HG03521 (cell line): ENCODE data around the gene BMPR1B.

ENCODE experiments used
- ATAC-seq: cut with Tn5 transposase; IDR thresholded peaks from one replicate; pipeline ENCODE4 v1.9.1; 2021; ENCODE audit warnings: mild to moderate bottlenecking, moderate library complexity; ENCODE audit not compliant: unreplicated experiment

BMPR1B gene

DNA sequence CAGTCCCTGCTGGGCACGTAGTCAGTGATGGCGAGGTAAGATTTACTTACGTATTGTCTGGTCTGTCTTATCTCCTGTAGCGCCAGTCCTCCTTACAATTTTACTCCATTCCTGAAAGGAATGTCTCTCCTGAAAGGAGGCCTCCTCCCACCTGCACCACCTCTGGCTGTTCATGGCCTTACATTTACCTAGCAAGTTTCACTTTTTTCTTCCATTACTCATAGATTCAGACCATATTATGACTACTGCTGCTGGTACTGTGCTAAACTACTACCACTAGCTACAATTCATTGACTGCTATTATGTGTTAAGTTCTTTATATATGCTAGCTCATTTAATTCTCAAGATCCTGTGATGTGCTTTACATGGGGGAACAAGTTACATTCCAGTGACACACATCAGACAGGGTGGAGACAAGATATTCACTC is 189.9 kb downstream of the BMPR1B start:
- no peak for ATAC-seq

DNA sequence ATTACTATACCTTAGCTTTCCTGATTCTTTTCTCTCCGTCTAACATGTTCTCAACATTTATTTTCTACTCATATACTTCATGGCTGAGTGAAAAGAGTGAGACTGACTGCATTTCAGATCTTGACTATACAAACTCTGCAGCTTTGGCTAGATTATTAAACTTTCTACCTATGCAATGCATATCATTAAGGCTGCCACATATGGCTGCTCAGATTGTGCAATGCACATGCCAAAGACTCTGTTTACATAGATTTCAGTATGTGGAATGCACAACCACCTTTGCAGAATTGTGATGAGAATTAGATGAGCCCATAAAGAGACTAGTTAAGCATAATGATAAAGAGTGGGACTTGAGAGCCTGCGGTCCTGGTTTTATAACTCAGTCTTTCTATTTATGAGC is 196.5 kb downstream of the BMPR1B start:
- no peak for ATAC-seq

DNA sequence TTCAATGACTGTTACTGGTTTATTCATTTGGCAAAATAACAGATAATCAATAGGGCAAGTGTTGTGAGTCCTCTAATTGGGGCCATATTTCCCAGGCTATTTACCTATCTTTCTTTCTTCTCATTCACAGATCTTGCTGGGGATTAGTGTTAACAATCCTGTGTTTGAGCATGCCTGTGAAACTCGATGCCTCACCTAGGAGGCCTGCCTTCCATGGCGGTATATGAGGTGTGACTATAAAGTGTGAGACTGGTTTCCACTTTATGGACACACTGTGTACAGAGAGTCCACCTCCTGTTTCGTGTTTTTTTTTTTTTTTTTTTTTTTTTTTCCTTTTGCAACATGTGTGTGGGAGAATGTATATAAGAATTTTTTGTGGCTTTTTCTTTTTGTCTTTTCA is 199.3 kb downstream of the BMPR1B start:
- no peak for ATAC-seq

DNA sequence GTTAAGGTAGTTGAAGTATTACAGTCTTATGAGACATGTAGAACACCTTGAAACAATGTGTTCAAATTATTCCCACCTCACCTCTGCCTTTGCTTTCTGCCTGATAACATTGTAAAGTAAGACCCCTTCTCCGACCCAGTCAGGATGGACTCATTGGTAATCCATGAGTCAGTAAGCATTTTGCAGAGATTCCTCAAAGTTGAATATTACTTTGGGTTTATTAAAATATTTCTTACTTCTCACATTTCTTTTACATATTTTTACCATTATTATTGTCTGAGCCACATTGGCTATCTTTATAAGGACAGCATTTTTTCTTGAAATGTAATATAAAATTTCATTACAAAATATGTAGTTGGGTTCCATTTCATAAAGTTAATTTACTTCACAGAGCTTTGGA is 201.6 kb downstream of the BMPR1B start:
- ATAC-seq, result no peak

DNA sequence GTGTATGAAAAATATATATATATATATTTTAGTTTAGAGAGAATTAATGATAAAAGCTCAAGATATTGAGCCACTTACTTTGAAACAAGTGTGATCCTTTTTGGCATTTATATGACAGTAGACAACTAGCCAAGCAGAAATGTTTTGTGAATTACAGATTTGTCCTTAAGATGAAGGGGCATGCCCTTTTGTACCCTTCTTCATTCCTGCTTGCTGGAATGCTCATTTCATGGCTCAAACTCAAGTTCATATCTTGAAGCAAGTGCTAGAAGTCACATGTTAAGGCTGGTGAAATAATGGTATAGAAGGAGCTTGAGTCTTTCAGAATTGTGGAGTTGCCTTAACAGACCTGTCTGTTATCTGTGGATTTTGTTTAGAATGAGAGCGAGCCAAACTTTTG is 203.0 kb downstream of the BMPR1B start:
- ATAC-seq, result no peak

DNA sequence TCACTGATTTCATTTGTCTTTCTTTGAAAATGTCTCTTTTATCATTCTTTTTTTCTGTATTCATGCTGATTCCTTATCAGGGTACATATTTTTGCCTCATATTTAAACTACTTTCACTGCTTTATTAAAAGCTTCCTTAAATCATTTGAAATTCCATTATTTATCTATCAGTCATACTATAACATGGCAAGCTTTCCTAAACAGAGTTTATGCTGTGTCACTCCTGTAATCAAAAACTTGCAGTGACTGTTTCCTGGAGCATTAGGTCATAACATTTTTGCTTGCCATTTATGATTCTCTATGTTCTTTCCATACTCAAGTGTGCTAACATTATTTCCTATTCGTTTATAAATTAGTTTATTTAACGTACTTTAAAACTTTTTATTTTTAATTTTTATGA is 203.7 kb downstream of the BMPR1B start:
- no peak for ATAC-seq

DNA sequence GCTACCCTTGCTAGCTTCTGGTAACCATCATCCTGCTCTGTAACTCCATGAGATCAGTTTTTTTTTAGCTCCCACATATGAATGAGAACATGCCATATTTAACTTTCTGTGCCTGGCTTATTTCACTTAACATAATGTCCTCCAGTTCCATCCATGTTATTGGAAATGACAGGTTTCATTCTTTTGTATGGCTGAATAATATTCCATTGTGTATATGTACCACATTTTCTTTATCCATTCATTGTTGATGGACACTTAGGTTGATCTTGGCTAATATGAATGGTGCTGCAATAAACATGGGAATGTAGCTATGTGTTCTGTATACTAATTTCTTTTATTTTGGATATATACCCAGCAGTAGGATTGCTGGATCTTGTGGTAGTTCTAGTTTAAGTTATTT is 204.7 kb downstream of the BMPR1B start:
- no peak for ATAC-seq

DNA sequence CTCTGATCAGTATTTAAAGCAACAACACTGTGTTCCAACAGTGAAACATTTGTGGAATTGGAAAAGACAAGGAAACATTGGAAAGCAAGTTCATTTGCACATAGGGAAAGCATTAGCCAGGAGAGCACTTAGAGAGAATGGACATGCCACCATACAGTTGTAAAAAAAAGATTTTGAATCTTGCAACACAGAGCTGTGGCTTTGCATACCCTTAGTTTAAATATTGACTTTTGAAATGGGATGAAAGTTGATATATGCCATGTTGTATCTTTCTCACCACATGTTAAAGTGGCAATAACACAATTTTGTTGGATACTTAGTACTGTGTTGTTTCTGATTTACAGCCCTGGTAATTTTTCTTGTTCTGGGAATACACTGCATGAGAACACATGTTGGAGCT is 208.1 kb downstream of the BMPR1B start:
- no peak for ATAC-seq

DNA sequence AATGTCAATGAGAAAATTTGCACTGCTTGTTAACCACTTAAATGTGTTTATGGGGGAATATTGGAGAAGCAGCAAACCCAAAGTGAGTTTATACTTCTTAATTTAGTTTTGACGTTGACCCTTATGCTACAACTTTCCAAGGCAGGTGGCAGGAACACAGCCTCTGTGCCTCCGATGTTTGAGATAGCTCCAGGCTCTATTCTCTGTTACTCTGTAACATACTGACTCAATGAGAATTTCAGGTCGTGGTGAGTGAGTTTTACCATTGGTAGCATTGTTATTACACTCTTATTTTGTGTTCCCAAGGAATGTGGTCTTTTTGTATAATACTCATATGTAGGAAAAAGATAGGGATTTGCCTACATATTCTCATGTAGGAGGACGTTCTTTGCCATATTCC is 210.7 kb downstream of the BMPR1B start:
- ATAC-seq, result no peak

DNA sequence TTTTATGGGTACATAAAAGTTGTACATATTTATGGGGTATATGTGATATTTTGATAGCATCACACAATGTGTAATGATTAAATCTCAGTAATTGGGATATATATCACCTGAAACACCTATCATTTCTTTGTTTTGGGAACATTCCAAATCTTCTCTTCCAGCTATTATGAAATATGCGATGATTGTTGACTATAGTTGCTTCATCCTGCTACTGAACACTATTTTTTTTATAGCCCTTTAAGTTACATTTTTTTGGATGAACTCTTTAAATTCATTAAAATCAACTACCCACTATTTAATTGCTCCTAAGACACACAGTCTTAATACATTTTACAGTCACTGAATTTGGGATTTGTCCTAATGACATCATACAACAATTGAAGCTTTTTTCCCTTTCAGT is 212.9 kb downstream of the BMPR1B start:
- ATAC-seq, result no peak

DNA sequence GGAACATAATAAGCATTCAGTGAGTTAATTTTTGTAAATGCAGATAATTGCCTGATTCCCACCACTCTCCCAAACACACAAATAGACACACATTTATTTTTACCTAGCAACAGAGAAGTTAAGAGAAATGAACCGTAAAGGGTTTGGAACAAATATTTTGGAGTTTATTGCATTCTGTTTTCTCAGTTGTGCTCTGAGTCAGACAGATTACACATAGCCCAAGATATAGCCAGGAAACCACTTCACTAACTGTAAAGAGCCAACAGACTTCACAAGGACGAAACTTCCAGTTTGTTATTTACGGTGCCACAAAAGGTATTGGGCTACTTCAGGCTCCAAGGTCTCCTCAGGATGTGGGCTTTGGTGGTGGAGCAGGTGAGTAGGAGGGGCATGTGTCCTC is 217.0 kb downstream of the BMPR1B start:
- no peak for ATAC-seq

DNA sequence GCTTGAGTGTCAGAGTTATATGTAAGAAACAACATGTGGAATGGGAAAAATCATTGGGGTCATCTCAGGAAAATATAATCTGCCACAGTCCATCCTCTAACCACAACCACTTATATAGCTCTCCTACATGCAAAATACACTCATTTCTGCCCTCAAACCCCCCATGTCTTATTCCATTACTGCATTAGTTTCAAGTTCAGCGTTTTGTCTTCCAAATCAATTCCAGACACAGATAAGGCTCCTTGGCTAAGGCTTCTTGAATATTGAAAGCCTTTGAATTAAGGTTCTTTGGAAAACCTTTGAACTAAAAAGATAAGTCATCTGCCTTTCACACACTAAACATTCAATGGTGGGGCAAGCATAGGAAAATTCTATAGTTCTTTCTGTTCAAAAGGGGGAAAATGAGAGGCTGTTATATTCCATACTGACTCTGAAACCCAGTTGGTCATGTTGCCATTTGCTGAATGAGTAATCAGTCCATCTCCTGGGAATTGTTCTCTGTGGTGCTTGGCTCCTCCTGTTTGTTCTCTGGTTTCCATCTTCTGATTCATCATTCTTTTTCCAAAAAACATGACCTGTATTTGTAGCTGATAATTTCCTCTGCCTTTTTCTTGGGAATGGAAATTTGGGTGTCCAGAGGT is 218.7 kb downstream of the BMPR1B start:
- no peak for ATAC-seq

DNA sequence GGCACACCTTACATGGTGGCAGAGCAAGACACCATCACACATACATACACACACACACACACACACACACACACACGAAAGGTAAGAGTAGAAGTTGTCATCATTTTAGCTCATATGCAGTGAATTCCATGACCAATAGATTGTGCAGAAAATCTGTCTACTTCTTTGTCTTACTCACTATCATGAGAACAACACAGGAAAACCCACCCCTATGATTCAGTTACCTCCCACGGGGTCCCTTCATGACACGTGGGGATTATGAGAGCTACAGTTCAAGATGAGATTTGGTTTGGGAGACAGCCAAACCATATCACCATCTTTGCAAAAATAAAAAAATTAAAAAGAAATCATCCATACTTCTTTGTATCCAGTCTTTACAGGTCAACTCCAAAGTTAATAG is 221.1 kb downstream of the BMPR1B start:
- no peak for ATAC-seq

DNA sequence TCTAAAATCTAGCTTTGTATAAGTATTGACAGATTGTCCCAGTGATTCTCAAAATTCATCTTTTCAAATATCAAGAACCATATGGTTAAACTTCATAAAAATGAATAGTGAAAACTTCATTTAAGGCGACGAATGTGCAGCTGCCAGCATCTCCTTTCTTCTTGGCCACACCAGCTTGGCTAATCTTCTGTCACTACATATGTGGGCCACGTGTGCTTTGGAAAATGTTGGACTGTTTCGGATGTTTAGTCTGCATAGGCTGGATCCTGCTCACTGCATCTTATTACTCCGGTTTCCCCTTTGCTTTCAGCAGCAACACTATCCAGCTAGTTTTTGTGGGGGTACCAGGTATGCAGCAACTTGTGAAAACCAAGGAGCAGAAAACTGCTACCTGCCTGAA is 221.9 kb downstream of the BMPR1B start:
- ATAC-seq, result no peak

DNA sequence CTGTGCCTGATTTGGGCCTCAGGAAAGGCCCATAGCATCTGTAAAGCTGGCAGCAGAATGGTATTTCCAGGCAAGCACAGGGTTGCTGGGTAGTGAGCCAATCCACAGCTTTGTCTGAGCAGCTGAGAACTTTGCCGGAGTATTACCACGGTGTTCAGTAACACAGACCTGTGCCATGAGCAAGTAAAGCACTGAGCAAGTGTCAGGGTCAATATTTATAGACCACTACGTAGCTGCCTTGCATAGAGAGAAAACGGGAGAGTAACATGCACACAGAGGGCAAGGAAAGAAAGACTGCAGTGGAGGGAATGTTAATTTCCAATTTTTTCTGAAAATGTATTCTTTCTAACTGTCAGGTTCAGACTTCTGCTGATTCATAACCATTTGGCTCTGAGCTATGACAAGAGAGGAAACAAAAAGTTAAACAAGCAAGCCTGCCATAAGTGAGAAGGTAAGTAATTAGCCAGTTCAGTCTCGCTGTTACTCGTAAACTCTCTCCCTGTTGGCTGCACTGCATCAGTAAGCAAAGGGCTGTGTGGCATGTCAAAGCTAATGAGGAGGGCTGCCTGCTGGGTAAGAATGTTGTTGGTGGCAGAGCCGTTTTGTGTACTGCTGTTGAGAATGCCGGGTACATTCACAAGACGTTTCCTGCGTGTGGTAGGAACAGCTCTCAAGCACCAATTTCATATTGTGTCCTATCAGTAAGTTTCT is 238.1 kb downstream of the BMPR1B start:
- no peak for ATAC-seq

DNA sequence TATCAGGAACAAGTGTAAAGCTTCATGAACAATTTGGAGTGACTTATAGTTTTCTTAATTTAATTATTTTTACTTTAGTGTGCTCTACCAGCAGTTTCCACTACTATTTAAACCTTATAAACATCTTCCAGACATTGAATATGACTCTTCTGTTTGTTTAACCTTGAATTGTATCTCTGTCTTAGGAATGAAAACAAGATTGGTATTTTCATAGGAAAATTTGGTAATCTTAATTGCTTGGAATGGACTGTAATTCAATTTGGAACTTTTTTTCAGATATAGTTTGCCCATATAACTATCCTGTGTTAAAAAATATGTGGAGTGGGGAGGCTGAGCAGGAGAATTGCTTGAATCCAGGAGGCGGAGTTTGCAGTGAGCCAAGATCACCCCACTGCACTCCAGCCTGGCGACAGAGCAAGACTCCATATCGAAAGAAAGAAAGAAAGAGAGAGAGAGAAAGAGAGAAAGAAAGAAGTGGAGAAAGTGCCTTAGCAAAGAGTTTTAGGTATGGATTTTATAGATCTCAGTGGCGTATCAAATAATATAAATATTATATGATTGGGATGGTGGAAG is 242.4 kb downstream of the BMPR1B start:
- no peak for ATAC-seq

DNA sequence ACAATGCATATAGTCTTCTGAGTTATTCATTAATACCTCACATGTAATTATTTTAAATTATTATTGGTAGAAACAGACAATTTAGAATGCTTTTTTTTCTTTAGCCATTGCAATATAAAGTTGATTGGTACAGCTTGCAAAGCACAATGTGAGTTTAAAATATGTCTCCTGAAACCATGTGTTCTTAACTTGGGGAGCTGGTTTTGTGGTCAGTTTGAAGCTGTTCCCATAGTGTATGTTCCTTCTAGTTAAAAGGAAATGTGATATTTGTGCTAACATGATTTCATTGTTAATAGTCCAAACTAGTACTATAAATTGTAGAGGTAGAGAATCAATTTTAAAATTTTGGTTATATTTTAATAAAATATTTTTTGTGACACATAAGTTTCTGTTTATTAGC is 247.2 kb downstream of the BMPR1B start:
- no peak for ATAC-seq

DNA sequence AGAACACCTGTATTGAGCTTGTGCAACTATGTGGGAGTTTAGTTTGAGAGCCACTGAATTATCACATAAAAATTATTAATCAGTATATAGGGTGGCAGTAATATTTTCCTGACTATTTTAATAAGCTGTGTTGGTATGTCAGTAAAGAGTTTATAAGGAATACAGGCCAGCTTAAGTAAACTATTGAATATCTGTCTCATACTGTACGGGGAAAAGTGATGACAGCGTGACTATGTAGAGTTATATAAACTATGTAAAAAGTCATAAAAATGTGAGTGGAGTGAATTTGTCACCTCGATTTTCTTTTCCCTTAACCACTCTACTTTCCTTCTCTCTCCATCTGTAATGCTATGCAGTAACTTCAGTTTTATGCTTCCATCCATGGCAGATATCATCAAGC is 250.2 kb downstream of the BMPR1B start:
- no peak for ATAC-seq

DNA sequence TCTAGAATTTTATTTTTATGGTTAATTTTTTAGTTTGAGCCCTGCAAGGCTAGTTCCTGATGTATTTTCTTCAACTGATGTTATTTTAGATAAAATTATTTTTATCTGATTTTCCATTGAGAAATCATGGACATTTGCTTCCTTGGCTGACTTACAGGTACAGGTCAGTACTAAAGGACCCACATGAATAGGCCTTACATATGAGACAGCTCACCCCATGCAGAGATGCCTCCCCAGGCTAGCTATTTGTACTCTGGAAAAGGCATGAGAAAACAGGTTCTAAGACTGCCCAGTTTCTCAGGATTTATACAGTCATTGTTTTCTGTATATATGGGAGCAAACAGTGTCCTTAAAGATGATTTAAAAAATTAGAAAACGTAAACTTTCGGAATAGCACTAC is 255.5 kb downstream of the BMPR1B start:
- ATAC-seq, result no peak

DNA sequence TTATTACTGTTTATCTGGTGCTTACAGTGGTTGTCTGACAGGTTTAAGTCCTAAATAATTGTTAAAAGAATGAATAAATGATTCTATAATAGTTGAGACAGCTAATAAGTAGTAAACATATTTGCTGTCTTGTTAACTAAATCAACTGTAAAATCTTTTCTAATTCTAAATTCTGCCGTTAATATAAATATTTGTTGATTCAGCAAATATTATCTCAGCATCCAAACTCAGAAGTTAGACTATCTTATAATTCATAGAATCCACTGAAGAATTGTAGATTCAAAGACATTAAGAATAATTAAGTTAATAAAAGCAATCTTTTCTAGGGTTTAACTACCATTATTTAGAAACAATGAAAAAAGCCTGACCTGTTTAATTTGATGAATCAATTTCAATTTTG is 256.3 kb downstream of the BMPR1B start:
- ATAC-seq, result no peak

DNA sequence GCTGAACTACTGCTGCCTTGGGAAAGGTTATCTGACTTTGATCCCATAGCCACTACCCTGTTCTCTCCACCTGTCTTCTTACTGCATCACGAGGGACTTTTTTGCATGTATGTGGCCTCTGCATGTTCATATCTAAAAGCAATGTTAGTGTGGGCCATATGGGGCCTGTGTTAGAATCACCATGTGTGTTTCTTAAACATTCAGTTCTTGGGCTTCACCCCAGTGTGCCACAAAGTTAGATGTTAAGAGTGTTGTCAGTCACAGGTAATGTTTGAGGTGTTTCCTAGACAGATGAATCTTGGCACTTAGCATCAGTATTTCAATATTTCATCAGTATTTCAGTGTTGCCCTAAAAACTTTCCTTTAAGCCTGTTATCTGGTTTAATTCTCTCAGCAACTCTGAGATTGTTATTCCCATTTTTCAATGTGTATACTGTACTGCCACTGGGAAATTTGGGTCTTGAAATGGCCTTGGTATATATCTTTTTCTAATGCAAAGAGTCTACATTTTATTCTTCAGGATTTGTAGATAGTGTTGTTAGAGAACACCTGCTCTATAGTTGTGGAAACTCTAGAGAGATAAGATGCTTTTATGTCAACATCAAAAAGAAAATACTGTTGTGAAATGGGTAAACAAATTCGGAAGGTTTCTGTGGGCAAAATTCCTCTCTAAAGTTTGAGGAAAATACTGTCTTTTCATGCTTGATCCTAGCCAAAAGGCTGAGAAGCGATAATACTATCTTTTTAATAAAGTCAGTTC is 259.7 kb downstream of the BMPR1B start:
- ATAC-seq, result no peak

DNA sequence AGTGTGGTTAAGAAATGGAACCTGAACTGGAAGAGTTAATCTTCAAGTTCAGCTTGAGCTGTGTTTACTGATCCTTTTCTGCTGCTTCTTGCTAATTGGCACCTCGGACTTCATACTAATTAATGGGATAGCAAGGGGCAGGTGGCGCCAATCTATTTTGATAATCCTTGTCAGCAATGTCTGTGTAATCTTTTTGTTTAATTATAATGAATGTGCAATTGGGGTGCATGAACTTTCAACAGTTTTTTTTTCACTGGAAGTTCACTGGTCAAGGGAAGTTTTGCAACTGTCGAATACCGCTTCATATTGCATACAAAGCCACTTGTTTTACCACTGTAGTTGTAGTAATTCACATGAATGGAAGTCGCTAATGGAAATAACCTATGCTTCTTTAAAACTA is 261.0 kb downstream of the BMPR1B start:
- ATAC-seq, result no peak
